ENCODE measurements around the gene MAP2K6.

The MAP2K6 gene

GRCh38 chr17:69534235-69534621 is 119.7 kb downstream of the MAP2K6 start:
- no peaks in the 10 kb centered on the region for H3K27me3 ChIP-seq (ENCODE audit: control insufficient read depth, insufficient read depth, low read length)
- H3K9me3 ChIP-seq (ENCODE audit: control insufficient read depth, low read length): no peaks in the 10 kb centered on the region
- H3K4me3 ChIP-seq (ENCODE audit: low read length): no peak overlapping the region
- peaks cover under 1% of the 10 kb centered on the region for H3K4me1 ChIP-seq (ENCODE audit: control insufficient read depth, insufficient read depth, low read length)
- no peak overlapping the region for H3K9ac ChIP-seq (ENCODE audit: low read length)
- H3K36me3 ChIP-seq (ENCODE audit: control insufficient read depth, insufficient read depth, low read length): no peaks in the 10 kb centered on the region

DNA sequence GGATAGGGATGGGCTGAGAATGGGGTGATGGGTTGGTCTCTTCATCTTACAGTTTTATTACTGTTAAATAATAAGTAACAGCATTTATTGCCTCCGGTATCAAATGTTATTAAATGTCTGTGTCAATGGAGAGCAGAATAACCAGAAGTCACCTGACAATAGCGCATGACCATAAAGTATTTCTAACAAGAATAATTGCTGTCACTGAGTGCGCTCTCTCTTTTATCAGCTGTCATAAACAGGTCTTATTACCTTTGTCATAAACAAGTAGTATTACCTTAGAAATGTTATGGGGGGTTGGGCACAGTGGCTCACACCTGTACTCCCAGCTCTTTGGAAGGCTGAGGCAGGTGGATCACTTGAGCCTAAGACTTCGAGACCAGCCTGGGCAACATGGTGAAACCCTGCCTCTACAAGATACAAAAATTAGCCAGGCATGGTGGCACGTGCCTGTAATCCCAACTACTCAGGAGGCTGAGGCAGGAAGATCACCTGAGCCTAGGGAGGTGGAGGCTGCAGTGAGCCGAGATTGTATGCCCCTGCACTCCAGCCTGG is 120.6 kb downstream of the MAP2K6 start:
- H3K36me3 ChIP-seq (ENCODE audit: control insufficient read depth, insufficient read depth, low read length): no peaks in the 10 kb centered on the region
- no peaks in the 10 kb centered on the region for H3K9me3 ChIP-seq (ENCODE audit: control insufficient read depth, low read length)
- no peaks in the 10 kb centered on the region for H3K27me3 ChIP-seq (ENCODE audit: control insufficient read depth, insufficient read depth, low read length)
- H3K9ac ChIP-seq (ENCODE audit: low read length): no peak overlapping the region
- peaks cover 6% of the 10 kb centered on the region for H3K4me1 ChIP-seq (ENCODE audit: control insufficient read depth, insufficient read depth, low read length)
- no peak overlapping the region for H3K4me3 ChIP-seq (ENCODE audit: low read length)

- H3K9ac ChIP-seq (ENCODE audit: low read length): no peak overlapping the region
- H3K4me3 ChIP-seq (ENCODE audit: low read length): no peak overlapping the region
- H3K9me3 ChIP-seq (ENCODE audit: control insufficient read depth, low read length): no peaks in the 10 kb centered on the region
- no peaks in the 10 kb centered on the region for H3K27me3 ChIP-seq (ENCODE audit: control insufficient read depth, insufficient read depth, low read length)
- H3K4me1 ChIP-seq (ENCODE audit: control insufficient read depth, insufficient read depth, low read length): peaks cover 6% of the 10 kb centered on the region
- H3K36me3 ChIP-seq (ENCODE audit: control insufficient read depth, insufficient read depth, low read length): no peaks in the 10 kb centered on the region
Observed at GRCh38 chr17:69538795-69539194, 124.3 kb downstream of the MAP2K6 start.

- Histone ChIP-seq H3K27me3 (ENCODE audit: control insufficient read depth, insufficient read depth, low read length) (no peaks in the 10 kb centered on the region), H3K9ac (ENCODE audit: low read length) (no peak overlapping the region), H3K9me3 (ENCODE audit: control insufficient read depth, low read length) (no peaks in the 10 kb centered on the region), H3K4me3 (ENCODE audit: low read length) (no peak overlapping the region), H3K36me3 (ENCODE audit: control insufficient read depth, insufficient read depth, low read length) (no peaks in the 10 kb centered on the region), H3K4me1 (ENCODE audit: control insufficient read depth, insufficient read depth, low read length) (peaks cover 6% of the 10 kb centered on the region)
Observed at GRCh38 chr17:69539274-69539673, 124.8 kb downstream of the MAP2K6 start.

- H3K9me3 ChIP-seq (ENCODE audit: control insufficient read depth, low read length): no peaks in the 10 kb centered on the region
- H3K27me3 ChIP-seq (ENCODE audit: control insufficient read depth, insufficient read depth, low read length): no peaks in the 10 kb centered on the region
- peaks cover 6% of the 10 kb centered on the region for H3K4me1 ChIP-seq (ENCODE audit: control insufficient read depth, insufficient read depth, low read length)
- H3K4me3 ChIP-seq (ENCODE audit: low read length): no peak overlapping the region
- H3K36me3 ChIP-seq (ENCODE audit: control insufficient read depth, insufficient read depth, low read length): no peaks in the 10 kb centered on the region
- no peak overlapping the region for H3K9ac ChIP-seq (ENCODE audit: low read length)
Observed at GRCh38 chr17:69539781-69540319, 125.4 kb downstream of the MAP2K6 start.

GRCh38 chr17:69540356-69540755 is 125.9 kb downstream of the MAP2K6 start:
- H3K4me1 ChIP-seq (ENCODE audit: control insufficient read depth, insufficient read depth, low read length): peaks cover 6% of the 10 kb centered on the region
- H3K4me3 ChIP-seq (ENCODE audit: low read length): no peak overlapping the region
- H3K27me3 ChIP-seq (ENCODE audit: control insufficient read depth, insufficient read depth, low read length): no peaks in the 10 kb centered on the region
- no peak overlapping the region for H3K9ac ChIP-seq (ENCODE audit: low read length)
- no peaks in the 10 kb centered on the region for H3K36me3 ChIP-seq (ENCODE audit: control insufficient read depth, insufficient read depth, low read length)
- H3K9me3 ChIP-seq (ENCODE audit: control insufficient read depth, low read length): no peaks in the 10 kb centered on the region

DNA sequence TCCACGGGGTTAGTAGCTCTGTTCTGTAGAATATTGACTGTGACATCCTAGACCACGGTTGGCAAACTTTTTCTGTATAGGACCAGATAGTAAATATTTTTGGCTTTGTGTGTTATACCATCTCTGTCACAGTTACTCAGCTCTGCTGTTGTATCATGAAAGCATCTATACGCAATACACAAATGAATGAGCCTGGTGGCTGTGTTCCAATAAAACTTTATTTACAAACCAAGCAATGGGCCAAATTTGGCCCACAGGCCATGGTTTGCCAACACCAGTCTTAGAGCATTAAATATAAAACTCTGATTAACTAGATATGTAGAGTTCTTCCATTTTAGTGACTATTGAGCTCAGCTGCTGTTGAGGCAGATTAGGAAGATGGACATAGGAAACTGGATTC is 132.7 kb downstream of the MAP2K6 start:
- Histone ChIP-seq H3K9me3 (ENCODE audit: control insufficient read depth, low read length) (no peaks in the 10 kb centered on the region), H3K27me3 (ENCODE audit: control insufficient read depth, insufficient read depth, low read length) (no peaks in the 10 kb centered on the region), H3K4me3 (ENCODE audit: low read length) (no peak overlapping the region), H3K9ac (ENCODE audit: low read length) (no peak overlapping the region), H3K4me1 (ENCODE audit: control insufficient read depth, insufficient read depth, low read length) (no peaks in the 10 kb centered on the region), H3K36me3 (ENCODE audit: control insufficient read depth, insufficient read depth, low read length) (no peaks in the 10 kb centered on the region)

DNA sequence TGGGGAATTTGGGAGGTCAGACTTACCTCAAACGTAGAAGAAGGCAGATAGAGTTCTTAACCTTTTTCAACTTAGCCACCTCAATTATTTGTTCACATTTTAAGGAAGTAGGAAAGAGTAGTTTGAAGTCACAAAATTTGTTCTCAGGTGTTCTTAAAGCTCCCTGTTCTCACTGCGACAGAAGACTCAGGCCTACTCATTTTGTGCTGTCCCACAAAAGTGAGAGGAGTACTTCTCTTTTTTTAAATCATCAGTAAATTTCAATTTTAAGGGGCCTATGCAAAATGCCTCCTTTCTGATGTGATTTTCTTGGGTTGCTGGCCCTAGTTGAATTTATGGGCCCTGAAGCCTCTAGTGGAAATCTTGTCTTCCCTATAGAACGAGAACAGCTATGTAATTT is 133.4 kb downstream of the MAP2K6 start:
- H3K4me3 ChIP-seq (ENCODE audit: low read length): no peak overlapping the region

DNA sequence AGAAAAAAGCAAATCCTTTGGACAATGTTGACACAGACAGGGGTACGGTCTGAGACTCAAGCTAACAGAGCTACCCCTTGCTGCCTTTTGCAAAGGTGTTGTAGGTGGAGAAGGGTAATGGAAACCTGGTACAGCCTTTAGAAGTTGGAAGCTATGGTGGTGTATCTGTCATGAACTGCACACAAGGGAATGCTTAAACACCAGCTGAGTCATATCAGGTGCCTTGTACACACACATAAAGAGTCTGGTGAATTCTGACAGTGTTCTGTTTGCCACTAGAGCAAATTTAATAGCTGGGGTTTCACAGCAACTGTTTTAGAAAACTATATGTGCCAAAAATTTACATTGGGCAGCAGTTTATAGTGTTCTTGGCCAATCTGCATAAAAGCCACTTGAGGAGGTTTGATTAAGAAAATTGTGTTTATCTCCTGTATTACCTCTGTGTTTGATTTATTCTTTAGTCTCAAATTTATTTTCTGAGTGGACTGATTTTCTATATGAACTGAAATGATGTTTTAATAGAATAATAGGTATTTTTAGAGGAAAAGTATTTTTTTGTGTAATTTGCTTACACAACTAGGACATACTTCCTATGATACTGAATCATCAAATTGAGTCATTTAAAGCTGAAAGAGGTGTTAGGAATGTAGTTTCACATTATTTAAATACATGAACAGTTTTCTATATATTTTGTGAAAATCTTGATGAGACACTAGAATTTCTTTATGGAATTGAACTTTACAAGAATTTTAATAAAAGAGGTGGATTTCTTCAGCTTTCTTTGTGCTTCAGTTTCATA is 136.9 kb downstream of the MAP2K6 start:
- Histone ChIP-seq H3K27me3 (ENCODE audit: control insufficient read depth, insufficient read depth, low read length) (no peaks in the 10 kb centered on the region), H3K36me3 (ENCODE audit: control insufficient read depth, insufficient read depth, low read length) (no peaks in the 10 kb centered on the region), H3K4me1 (ENCODE audit: control insufficient read depth, insufficient read depth, low read length) (no peaks in the 10 kb centered on the region), H3K4me3 (ENCODE audit: low read length) (no peak overlapping the region), H3K9me3 (ENCODE audit: control insufficient read depth, low read length) (no peaks in the 10 kb centered on the region), H3K9ac (ENCODE audit: low read length) (no peak overlapping the region)

More for the DNA sequence above, 133.4 kb downstream of the MAP2K6 start:
- no peak overlapping the region for H3K9ac ChIP-seq (ENCODE audit: low read length)
- H3K4me1 ChIP-seq (ENCODE audit: control insufficient read depth, insufficient read depth, low read length): no peaks in the 10 kb centered on the region
- no peaks in the 10 kb centered on the region for H3K9me3 ChIP-seq (ENCODE audit: control insufficient read depth, low read length)
- no peaks in the 10 kb centered on the region for H3K36me3 ChIP-seq (ENCODE audit: control insufficient read depth, insufficient read depth, low read length)
- H3K27me3 ChIP-seq (ENCODE audit: control insufficient read depth, insufficient read depth, low read length): no peaks in the 10 kb centered on the region

GRCh38 chr17:69552986-69553667 is 138.6 kb downstream of the MAP2K6 start:
- no peaks in the 10 kb centered on the region for H3K36me3 ChIP-seq (ENCODE audit: control insufficient read depth, insufficient read depth, low read length)
- H3K9me3 ChIP-seq (ENCODE audit: control insufficient read depth, low read length): no peaks in the 10 kb centered on the region
- H3K9ac ChIP-seq (ENCODE audit: low read length): no peak overlapping the region
- no peak overlapping the region for H3K4me3 ChIP-seq (ENCODE audit: low read length)
- H3K4me1 ChIP-seq (ENCODE audit: control insufficient read depth, insufficient read depth, low read length): no peaks in the 10 kb centered on the region
- no peaks in the 10 kb centered on the region for H3K27me3 ChIP-seq (ENCODE audit: control insufficient read depth, insufficient read depth, low read length)

DNA sequence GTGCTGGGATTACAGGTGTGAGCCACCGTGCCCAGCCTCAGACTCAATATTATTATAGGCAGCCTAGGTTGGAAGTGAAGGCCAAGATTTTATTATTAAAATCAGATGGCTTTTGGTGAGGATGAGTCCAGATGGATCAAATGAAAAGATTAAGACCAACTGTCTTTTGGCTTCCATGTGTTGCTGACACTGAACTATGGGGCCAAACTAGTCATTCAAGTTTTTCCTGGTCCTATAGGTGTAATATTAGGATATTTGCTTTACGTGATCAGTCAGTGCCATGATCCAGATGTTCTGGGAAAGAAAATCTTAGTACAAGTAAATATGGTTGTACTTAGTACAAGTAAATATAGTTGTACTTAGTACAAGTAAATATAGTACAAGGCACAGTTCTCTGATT is 140.6 kb downstream of the MAP2K6 start:
- Histone ChIP-seq H3K9me3 (ENCODE audit: control insufficient read depth, low read length) (no peaks in the 10 kb centered on the region), H3K36me3 (ENCODE audit: control insufficient read depth, insufficient read depth, low read length) (no peaks in the 10 kb centered on the region), H3K4me1 (ENCODE audit: control insufficient read depth, insufficient read depth, low read length) (no peaks in the 10 kb centered on the region), H3K4me3 (ENCODE audit: low read length) (no peak overlapping the region), H3K27me3 (ENCODE audit: control insufficient read depth, insufficient read depth, low read length) (no peaks in the 10 kb centered on the region), H3K9ac (ENCODE audit: low read length) (no peak overlapping the region)

- Histone ChIP-seq H3K27me3 (ENCODE audit: control insufficient read depth, insufficient read depth, low read length) (no peaks in the 10 kb centered on the region), H3K4me3 (ENCODE audit: low read length) (no peak overlapping the region)
Observed at GRCh38 chr17:69557339-69557738, 142.8 kb downstream of the MAP2K6 start.

More at GRCh38 chr17:69557339-69557738, 142.8 kb downstream of the MAP2K6 start:
- Histone ChIP-seq H3K4me1 (ENCODE audit: control insufficient read depth, insufficient read depth, low read length) (no peaks in the 10 kb centered on the region), H3K9ac (ENCODE audit: low read length) (no peak overlapping the region), H3K9me3 (ENCODE audit: control insufficient read depth, low read length) (no peaks in the 10 kb centered on the region), H3K36me3 (ENCODE audit: control insufficient read depth, insufficient read depth, low read length) (no peaks in the 10 kb centered on the region)

Data from mucosa of stomach (tissue), 1 donor.